ENCODE data around the gene PARL.

PARL gene

DNA sequence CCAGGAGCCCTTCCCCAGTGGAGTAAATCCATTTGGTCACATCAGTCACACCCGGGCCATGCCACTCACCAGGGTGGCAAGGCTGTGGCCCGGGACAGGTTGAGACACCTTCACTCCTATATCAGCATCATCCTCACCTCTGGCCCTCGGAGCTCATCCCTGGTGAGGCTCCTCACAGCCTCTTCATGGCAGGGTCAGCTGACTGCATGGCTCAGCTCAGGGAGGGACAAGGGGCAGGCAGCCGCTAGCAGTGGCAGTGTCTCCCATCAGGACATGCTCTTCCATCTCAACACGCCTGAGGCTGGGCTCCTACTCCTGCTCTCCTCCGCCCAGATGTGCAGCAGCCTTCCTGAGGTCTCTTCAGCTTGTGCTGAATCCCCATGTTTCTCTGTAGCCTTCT lies 26.4 kb upstream of the PARL start:
- Histone ChIP-seq H3K9me3 (replicated peaks in 1 of 2; ENCODE audit: control insufficient read depth in 2 of 2, insufficient read depth in 1 of 2, low read depth in 1 of 2, low read length in 2 of 2) (no peaks in the 10 kb centered on the region), H2BK12ac (ENCODE audit: low read length) (no peak overlapping the region), H2AFZ (ENCODE audit: low read length) (peak overlapping the region; percentile 24), H3K4ac (ENCODE audit: low read length) (no peak overlapping the region), H3K4me1 (ENCODE audit: control insufficient read depth in 2 of 2, insufficient read depth in 1 of 2, low read depth in 1 of 2, low read length in 2 of 2) (no peaks in the 10 kb centered on the region), H3K36me3 (replicated peaks in 1 of 2; ENCODE audit: control insufficient read depth in 2 of 2, insufficient read depth in 2 of 2, low read length in 2 of 2) (no peaks in the 10 kb centered on the region), H3K4me3 (ENCODE audit: low read length in 2 of 2) (no peak overlapping the region), H3K9ac (ENCODE audit: low read depth, low read length, poor library complexity) (no peak overlapping the region), H4K91ac (ENCODE audit: low read depth, low read length, poor library complexity) (no peak overlapping the region), H2BK5ac (ENCODE audit: low read length) (no peak overlapping the region), H3K27ac (replicated peaks; ENCODE audit: low read length) (no peak overlapping the region), H3K79me1 (ENCODE audit: low read depth, low read length) (peaks cover 4% of the 10 kb centered on the region), H4K8ac (ENCODE audit: low read depth, low read length) (no peak overlapping the region), H3K4me2 (ENCODE audit: insufficient read depth, low read length, poor library complexity, severe bottlenecking) (no peak overlapping the region), H2BK120ac (ENCODE audit: low read depth, low read length) (no peak overlapping the region), H3K27me3 (ENCODE audit: control insufficient read depth in 3 of 3, insufficient read depth in 3 of 3, low read depth in 1 of 3, low read length in 3 of 3) (no peaks in the 10 kb centered on the region), H2AK5ac (ENCODE audit: low read depth, low read length) (no peak overlapping the region), H3K23ac (ENCODE audit: low read depth, low read length, poor library complexity) (peak overlapping the region; percentile 80), H3K18ac (ENCODE audit: low read length) (no peak overlapping the region), H3K14ac (ENCODE audit: low read length) (no peak overlapping the region), H2BK15ac (ENCODE audit: low read length) (peak overlapping the region; percentile 49)
- no CpG with 5 or more reads among the region's 6 CpGs for WGBS, 2 donors (ENCODE audit: extremely low coverage in 2 of 2, insufficient read length in 2 of 2, insufficient replicate concordance in 1 of 2)
- DNase-seq (ENCODE audit: low spot score) = no peak

DNA sequence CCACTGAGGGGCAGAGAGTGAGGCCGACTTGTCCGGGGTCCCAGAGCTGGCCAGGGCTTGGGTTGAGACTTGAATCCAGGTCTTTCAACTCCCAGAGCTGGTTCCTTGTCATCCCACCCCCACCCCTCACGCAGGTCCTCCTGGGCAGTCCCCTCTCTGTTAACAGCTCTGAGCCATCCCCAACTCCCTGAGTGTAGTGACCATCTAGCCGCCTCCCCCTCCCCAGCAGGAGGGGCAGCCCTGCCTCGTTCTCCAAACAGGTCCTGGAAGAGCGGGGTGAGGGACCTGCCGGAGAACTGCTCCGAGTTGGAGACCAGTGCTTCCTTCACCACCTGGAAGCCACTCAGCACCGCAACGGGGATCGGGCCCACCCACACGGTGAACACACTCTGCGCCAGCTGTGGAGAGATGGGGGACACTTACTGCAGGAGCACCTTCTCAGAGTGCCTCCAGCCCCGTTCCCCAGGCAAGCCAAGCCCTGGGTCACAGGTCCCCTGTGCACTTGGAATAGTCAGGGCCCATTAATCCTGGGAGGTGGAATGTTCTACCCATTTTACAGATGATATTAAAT lies 24.4 kb upstream of the PARL start:
- no peak overlapping the region for H4K8ac ChIP-seq (ENCODE audit: low read depth, low read length)
- no peaks in the 10 kb centered on the region for H3K4me1 ChIP-seq (ENCODE audit: control insufficient read depth in 2 of 2, insufficient read depth in 1 of 2, low read depth in 1 of 2, low read length in 2 of 2)
- no peak overlapping the region for H2BK5ac ChIP-seq (ENCODE audit: low read length)
- no peak for DNase-seq (ENCODE audit: low spot score)
- no peak overlapping the region for H2BK15ac ChIP-seq (ENCODE audit: low read length)
- no peak overlapping the region for H3K23ac ChIP-seq (ENCODE audit: low read depth, low read length, poor library complexity)
- no peak overlapping the region for H4K91ac ChIP-seq (ENCODE audit: low read depth, low read length, poor library complexity)
- no peak overlapping the region for H2BK120ac ChIP-seq (ENCODE audit: low read depth, low read length)
- H3K9me3 ChIP-seq (replicated peaks in 1 of 2; ENCODE audit: control insufficient read depth in 2 of 2, insufficient read depth in 1 of 2, low read depth in 1 of 2, low read length in 2 of 2) = no peaks in the 10 kb centered on the region
- H3K27ac ChIP-seq (replicated peaks; ENCODE audit: low read length) = no peak overlapping the region
- H2AFZ ChIP-seq (ENCODE audit: low read length) = no peak overlapping the region
- H3K18ac ChIP-seq (ENCODE audit: low read length) = no peak overlapping the region
- H3K14ac ChIP-seq (ENCODE audit: low read length) = no peak overlapping the region
- WGBS, 2 donors (ENCODE audit: extremely low coverage in 2 of 2, insufficient read length in 2 of 2, insufficient replicate concordance in 1 of 2) = no CpG with 5 or more reads among the region's 14 CpGs
- no peak overlapping the region for H2BK12ac ChIP-seq (ENCODE audit: low read length)
- no peak overlapping the region for H3K4me3 ChIP-seq (ENCODE audit: low read length in 2 of 2)
- no peaks in the 10 kb centered on the region for H3K36me3 ChIP-seq (replicated peaks in 1 of 2; ENCODE audit: control insufficient read depth in 2 of 2, insufficient read depth in 2 of 2, low read length in 2 of 2)
- no peak overlapping the region for H3K4me2 ChIP-seq (ENCODE audit: insufficient read depth, low read length, poor library complexity, severe bottlenecking)
- no peaks in the 10 kb centered on the region for H3K27me3 ChIP-seq (ENCODE audit: control insufficient read depth in 3 of 3, insufficient read depth in 3 of 3, low read depth in 1 of 3, low read length in 3 of 3)
- no peak overlapping the region for H3K4ac ChIP-seq (ENCODE audit: low read length)
- peak overlapping the region; percentile 53 for H3K9ac ChIP-seq (ENCODE audit: low read depth, low read length, poor library complexity)
- no peak overlapping the region for H2AK5ac ChIP-seq (ENCODE audit: low read depth, low read length)
- H3K79me1 ChIP-seq (ENCODE audit: low read depth, low read length) = peaks cover 4% of the 10 kb centered on the region

- Histone ChIP-seq H3K9me3 (replicated peaks in 1 of 2; ENCODE audit: control insufficient read depth in 2 of 2, insufficient read depth in 1 of 2, low read depth in 1 of 2, low read length in 2 of 2) (no peaks in the 10 kb centered on the region), H3K4me1 (ENCODE audit: control insufficient read depth in 2 of 2, insufficient read depth in 1 of 2, low read depth in 1 of 2, low read length in 2 of 2) (no peaks in the 10 kb centered on the region), H3K27me3 (ENCODE audit: control insufficient read depth in 3 of 3, insufficient read depth in 3 of 3, low read depth in 1 of 3, low read length in 3 of 3) (no peaks in the 10 kb centered on the region), H2AK5ac (ENCODE audit: low read depth, low read length) (peak overlapping the region; percentile 84), H3K27ac (replicated peaks; ENCODE audit: low read length) (no peak overlapping the region), H4K8ac (ENCODE audit: low read depth, low read length) (no peak overlapping the region), H3K36me3 (replicated peaks in 1 of 2; ENCODE audit: control insufficient read depth in 2 of 2, insufficient read depth in 2 of 2, low read length in 2 of 2) (no peaks in the 10 kb centered on the region), H3K23ac (ENCODE audit: low read depth, low read length, poor library complexity) (peak overlapping the region; percentile 65), H4K91ac (ENCODE audit: low read depth, low read length, poor library complexity) (peak overlapping the region; percentile 72), H3K9ac (ENCODE audit: low read depth, low read length, poor library complexity) (peak overlapping the region; percentile 21), H2BK5ac (ENCODE audit: low read length) (no peak overlapping the region), H2AFZ (ENCODE audit: low read length) (no peak overlapping the region), H3K4me2 (ENCODE audit: insufficient read depth, low read length, poor library complexity, severe bottlenecking) (no peak overlapping the region), H3K18ac (ENCODE audit: low read length) (peak overlapping the region; percentile 48), H3K14ac (ENCODE audit: low read length) (peak overlapping the region; percentile 56), H2BK12ac (ENCODE audit: low read length) (peak overlapping the region; percentile 73), H2BK15ac (ENCODE audit: low read length) (no peak overlapping the region), H3K4me3 (ENCODE audit: low read length in 2 of 2) (no peak overlapping the region), H3K79me1 (ENCODE audit: low read depth, low read length) (peaks cover 4% of the 10 kb centered on the region), H2BK120ac (ENCODE audit: low read depth, low read length) (no peak overlapping the region), H3K4ac (ENCODE audit: low read length) (peak overlapping the region; percentile 53)
- no CpG with 5 or more reads among the region's 16 CpGs for WGBS, 2 donors (ENCODE audit: extremely low coverage in 2 of 2, insufficient read length in 2 of 2, insufficient replicate concordance in 1 of 2)
- DNase-seq (ENCODE audit: low spot score) = no peak
Measured at GRCh38 chr3:183907911-183908331, 23.2 kb upstream of the PARL start.

GRCh38 chr3:183907176-183907575 lies 22.5 kb upstream of the PARL start:
- Histone ChIP-seq H3K27me3 (ENCODE audit: control insufficient read depth in 3 of 3, insufficient read depth in 3 of 3, low read depth in 1 of 3, low read length in 3 of 3) (no peaks in the 10 kb centered on the region), H3K79me1 (ENCODE audit: low read depth, low read length) (peaks cover 4% of the 10 kb centered on the region), H3K18ac (ENCODE audit: low read length) (no peak overlapping the region), H3K4me3 (ENCODE audit: low read length in 2 of 2) (no peak overlapping the region), H2BK15ac (ENCODE audit: low read length) (no peak overlapping the region), H3K4me1 (ENCODE audit: control insufficient read depth in 2 of 2, insufficient read depth in 1 of 2, low read depth in 1 of 2, low read length in 2 of 2) (no peaks in the 10 kb centered on the region), H2BK12ac (ENCODE audit: low read length) (no peak overlapping the region), H3K9me3 (replicated peaks in 1 of 2; ENCODE audit: control insufficient read depth in 2 of 2, insufficient read depth in 1 of 2, low read depth in 1 of 2, low read length in 2 of 2) (no peaks in the 10 kb centered on the region), H2AFZ (ENCODE audit: low read length) (no peak overlapping the region), H4K91ac (ENCODE audit: low read depth, low read length, poor library complexity) (no peak overlapping the region), H3K4ac (ENCODE audit: low read length) (no peak overlapping the region), H3K9ac (ENCODE audit: low read depth, low read length, poor library complexity) (no peak overlapping the region), H3K27ac (replicated peaks; ENCODE audit: low read length) (no peak overlapping the region), H3K4me2 (ENCODE audit: insufficient read depth, low read length, poor library complexity, severe bottlenecking) (no peak overlapping the region), H3K14ac (ENCODE audit: low read length) (no peak overlapping the region), H2BK120ac (ENCODE audit: low read depth, low read length) (no peak overlapping the region), H2BK5ac (ENCODE audit: low read length) (no peak overlapping the region), H4K8ac (ENCODE audit: low read depth, low read length) (no peak overlapping the region), H3K36me3 (replicated peaks in 1 of 2; ENCODE audit: control insufficient read depth in 2 of 2, insufficient read depth in 2 of 2, low read length in 2 of 2) (no peaks in the 10 kb centered on the region), H2AK5ac (ENCODE audit: low read depth, low read length) (no peak overlapping the region), H3K23ac (ENCODE audit: low read depth, low read length, poor library complexity) (no peak overlapping the region)
- no CpG with 5 or more reads among the region's 6 CpGs for WGBS, 2 donors (ENCODE audit: extremely low coverage in 2 of 2, insufficient read length in 2 of 2, insufficient replicate concordance in 1 of 2)
- DNase-seq (ENCODE audit: low spot score) = no peak
